HG02840 (cell line): ENCODE data around the gene ABCF1.
"Not testable (repeated sequence)": the region's sequence is repeated elsewhere in the genome, so short reads cannot be mapped to it uniquely, and the experiment has no call there.

ENCODE experiments used
- ATAC-seq: cut with Tn5 transposase; IDR thresholded peaks from one replicate; pipeline ENCODE4 v1.9.1; 2021; ENCODE audit warnings: mild to moderate bottlenecking, moderate library complexity, moderate number of reproducible peaks; ENCODE audit not compliant: unreplicated experiment, low FRiP score

The ABCF1 gene

GRCh38 chr6:30571075-30571761 is at the start of gene ABCF1:
Gene ABCF1 (plus strand): TSS chr6:30571442. CDS start chr6:30571488, 46 bp downstream.
- ATAC-seq: peak; percentile 95

- not testable (repeated sequence) for ATAC-seq
Measured at GRCh38 chr6:30521952-30522351, 49.3 kb upstream of the ABCF1 start.

DNA sequence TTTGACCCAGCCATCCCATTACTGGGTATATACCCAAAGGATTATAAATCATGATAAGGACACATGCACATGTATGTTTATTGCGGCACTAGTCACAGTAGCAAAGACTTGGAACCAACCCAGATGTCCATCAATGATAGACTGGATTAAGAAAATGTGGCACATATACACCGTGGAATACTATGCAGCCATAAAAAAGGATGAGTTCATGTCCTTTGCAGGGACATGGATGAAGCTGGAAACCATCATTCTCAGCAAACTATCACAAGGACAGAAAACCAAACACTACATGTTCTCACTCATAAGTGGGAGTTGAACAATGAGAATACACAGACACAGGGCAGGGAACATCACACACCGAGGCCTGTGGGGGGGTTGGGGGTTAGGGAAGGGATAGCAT is 44.8 kb upstream of the ABCF1 start:
- not testable (repeated sequence) for ATAC-seq

DNA sequence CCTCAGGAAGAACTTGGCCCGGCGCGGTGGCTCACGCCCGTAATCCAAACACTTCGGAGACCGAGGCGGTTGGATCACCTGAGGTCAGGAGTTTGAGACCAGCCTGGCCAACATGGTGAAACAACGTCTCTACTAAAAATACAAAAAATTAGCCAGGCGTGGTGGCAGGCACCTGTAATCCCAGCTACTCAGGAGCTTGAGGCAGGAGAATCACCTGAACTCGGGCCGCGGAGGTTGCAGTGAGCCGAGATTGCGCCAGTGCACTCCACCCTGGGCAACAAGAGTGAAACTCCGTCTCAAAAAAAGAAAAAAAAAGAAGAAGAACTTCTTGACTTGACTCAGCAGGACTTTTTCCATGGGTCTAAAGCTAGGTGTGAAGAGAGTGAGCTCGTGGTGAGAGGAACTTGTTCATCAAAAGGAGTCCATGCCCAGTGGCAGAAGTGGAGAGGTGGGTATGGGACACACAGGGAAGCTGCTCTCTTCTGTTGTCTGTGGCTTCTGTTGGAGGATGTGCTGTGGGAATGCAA is 41.8 kb upstream of the ABCF1 start:
- not testable (repeated sequence) for ATAC-seq

DNA sequence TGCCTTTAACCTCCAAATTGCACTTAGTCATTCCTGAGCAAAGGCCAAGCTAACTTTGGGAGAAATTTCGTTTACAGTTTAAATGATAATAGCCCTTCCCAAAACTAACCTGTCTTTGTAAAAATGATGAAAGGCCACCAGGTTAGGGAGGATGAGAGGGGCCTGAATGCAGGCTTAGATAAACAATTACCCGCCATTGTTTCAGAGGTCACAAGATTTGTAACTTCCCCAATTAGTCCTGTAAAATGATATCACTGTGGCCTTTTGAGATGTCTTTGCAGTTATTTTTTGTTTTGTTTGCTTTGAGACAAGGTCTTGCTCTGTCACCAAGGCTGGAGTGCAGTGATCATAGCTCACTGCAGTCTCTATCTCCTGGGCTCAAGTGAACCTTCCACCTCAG is 41.2 kb upstream of the ABCF1 start:
- no peak for ATAC-seq

GRCh38 chr6:30533460-30534294 is 37.6 kb upstream of the ABCF1 start:
- ATAC-seq: no peak

- ATAC-seq: no peak
Measured at GRCh38 chr6:30537931-30538330, 33.3 kb upstream of the ABCF1 start.

DNA sequence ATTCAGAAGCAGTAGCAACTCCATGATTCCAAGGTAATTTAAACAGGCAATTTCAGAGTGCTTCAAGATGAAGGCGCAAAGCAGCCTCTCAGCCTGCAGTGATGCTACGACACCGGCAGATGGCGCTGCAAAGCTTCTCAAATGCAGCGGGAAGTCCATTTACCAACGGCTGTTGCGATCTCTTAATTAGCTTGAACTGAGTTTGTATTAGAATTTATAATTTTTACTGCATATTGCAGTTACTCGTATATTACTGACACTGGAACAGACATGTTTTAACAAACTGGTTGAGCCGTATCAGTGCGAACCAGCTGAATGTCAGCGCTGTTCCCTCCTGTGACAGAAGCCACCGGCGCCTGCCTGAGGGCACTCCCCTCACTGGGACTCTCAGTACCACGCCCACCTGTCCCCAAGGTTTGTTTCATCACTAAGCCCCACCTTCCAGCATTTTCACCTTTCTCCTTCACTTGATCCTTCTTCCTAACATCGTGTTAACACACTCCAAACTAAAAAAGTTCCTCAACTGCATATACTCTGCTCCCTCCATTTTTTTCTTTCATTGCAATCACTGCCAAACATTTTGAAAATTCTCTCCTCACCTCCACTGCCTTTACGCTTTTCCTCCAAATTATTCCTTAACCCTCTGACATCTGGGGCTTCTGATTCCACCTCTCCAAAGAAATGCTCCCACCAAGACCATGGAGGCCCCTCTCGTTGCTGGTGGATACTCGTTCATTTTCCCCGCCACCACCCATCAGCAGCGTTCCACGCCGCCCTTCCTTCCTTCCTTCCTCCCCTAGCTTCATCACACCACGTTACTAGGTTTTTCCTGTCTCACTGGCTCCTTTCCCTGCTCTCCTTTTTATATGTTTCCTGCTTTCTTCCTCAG is 29.5 kb upstream of the ABCF1 start:
- ATAC-seq: no peak

DNA sequence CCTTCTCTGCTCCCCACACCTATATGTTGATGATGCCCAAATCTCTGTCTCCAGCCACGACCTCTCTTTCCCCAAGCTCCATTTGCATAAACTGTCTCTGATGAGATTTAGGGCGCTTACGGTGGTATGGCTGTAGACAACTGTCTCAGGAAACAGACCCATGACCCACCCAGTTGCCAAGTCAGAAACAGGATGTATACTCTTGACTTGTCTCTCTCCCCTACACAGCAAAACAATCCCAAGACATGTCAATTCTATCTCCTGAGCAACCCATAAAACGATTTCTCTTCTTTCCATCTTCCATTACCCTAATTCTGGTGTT is 28.9 kb upstream of the ABCF1 start:
- no peak for ATAC-seq

GRCh38 chr6:30542915-30543314 is 28.3 kb upstream of the ABCF1 start:
- no peak for ATAC-seq

- ATAC-seq: no peak
Measured at GRCh38 chr6:30543821-30544220, 27.4 kb upstream of the ABCF1 start.

- ATAC-seq: no peak
Measured at GRCh38 chr6:30544666-30545272, 26.5 kb upstream of the ABCF1 start.

- ATAC-seq: no peak
Measured at GRCh38 chr6:30547454-30547853, 23.8 kb upstream of the ABCF1 start.

DNA sequence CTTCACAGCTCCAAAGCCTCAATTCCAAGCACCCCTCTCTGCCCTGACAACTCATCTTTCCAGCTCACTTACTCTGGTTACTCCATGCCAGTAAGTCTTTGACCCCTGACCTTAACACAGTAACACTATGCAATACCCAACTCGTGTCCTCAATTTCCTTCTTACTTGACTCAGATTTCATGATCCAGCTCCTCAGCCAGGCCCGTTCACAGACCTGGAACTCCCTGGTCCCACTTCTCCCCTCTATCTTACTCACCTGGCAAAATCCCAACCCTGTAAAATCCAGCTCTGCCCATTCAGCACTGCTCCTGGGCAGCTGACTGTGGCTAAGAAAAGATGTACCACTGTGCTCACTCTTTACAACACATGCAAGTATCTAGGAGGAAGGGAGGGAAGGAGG is 22.9 kb upstream of the ABCF1 start:
- ATAC-seq: no peak

DNA sequence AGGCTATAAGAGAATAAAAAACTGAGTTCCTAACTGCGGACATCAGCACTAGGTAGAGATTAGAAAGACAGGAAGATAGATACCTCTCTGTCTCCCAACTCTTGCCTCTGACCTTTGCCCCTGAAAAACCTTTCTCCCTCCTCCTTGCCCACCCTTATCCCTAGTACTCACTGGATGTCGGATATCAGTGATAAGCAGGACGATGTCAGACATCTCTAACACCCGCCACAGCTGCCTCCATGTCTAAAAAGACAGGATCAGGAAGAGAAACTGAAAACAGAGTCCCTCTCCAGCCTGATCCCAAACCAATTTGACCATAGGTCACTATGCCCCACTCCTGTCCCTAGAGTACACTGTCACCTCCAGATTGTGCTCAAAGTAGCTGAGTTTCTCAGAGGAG is 16.8 kb upstream of the ABCF1 start:
- no peak for ATAC-seq

DNA sequence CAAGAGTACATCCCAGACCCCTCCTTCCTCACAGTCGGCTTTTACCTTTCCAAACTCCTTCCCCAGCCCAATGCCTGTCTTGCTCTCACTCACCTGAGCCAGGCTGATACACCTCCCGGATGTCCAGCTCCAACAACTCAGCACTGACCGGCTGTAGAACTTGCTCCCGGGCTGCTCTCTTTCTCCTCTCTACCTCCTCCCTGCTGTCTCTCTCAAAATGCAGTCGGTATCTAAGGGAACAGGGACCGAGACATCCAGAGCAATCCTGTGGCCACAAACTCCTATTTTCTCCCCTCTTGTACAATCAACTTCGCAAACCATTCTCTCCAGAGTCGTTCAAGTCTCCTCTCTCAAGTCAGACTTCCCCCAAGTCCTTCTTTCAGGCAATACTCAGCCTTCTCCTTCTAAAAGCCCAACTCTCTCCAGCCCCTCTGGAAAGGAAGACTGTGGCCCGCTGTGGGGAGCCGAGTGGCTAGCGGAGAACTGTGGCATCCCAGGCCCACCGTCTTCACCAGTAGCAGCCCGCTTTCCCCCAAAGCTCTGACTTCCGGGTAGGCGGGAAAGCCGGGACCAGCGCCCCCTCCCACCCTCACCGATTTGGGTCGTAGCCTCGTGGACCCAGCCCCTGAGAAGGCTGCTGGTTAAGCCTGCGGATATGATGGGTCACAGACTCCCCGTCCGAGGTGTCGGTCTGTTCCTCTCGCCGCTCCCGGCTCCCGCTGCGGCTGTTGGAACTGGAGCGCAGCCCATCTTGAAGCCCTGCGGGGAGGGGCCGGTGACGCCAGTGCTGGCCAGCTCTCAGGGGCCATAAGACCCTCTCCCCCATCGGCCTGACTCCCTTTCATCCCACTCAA is 16.1 kb upstream of the ABCF1 start:
- ATAC-seq: no peak

- ATAC-seq: no peak
Measured at GRCh38 chr6:30555816-30556065, 15.5 kb upstream of the ABCF1 start.

- ATAC-seq: peak; percentile 68
Measured at GRCh38 chr6:30556066-30556905, 15.0 kb upstream of the ABCF1 start, which contains the start of gene GNL1. Gene GNL1 (minus strand): TSS chr6:30556489. CDS start chr6:30556203, 286 bp downstream.
